ENCODE results near the gene DUSP11.

DUSP11 gene

DNA sequence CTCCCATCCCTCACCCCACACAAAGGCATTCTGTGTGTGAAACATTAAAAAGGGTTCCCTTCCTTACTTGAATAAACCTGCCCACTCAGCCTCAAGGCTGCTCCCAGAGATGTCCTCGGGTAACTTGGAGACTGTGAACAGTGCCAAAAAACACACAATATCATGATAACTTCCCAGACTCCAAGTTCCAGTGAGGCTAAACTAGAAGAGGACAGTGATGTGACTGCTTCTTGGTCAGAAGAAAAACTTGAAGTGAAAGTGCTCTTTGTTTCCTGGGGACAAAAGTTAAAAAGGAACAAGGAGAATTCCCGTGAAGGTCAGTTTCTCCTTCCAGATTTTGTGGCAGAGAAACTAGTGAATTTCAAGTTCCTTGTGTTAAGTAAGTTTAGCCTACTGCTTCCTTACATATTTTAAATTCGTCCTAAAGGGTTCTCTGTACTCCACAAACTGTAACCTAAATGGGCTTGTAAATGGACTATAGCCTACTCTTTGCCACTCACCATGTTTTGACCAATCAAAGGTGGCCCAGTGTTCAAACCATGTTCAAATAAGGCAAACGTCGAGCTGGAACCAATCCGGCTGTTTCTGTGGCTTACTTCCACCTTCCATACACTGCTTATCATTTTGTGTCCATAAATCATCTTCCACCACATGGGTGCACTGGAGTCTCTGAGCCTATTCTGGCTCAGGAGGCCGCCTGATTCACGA is 63.2 kb downstream of the DUSP11 start:
- no peak overlapping the region for H3K4me3 Mint-ChIP-seq
- H3K9me3 Mint-ChIP-seq, result peaks cover 5% of the 10 kb centered on the region
- H3K4me1 Mint-ChIP-seq (ENCODE audit: low read depth), result peaks cover 4% of the 10 kb centered on the region
- peaks cover 8% of the 10 kb centered on the region for H3K36me3 Mint-ChIP-seq (ENCODE audit: low read depth)
- H3K27ac Mint-ChIP-seq, result no peak overlapping the region
- H3K27me3 Mint-ChIP-seq, result peaks cover 12% of the 10 kb centered on the region

DNA sequence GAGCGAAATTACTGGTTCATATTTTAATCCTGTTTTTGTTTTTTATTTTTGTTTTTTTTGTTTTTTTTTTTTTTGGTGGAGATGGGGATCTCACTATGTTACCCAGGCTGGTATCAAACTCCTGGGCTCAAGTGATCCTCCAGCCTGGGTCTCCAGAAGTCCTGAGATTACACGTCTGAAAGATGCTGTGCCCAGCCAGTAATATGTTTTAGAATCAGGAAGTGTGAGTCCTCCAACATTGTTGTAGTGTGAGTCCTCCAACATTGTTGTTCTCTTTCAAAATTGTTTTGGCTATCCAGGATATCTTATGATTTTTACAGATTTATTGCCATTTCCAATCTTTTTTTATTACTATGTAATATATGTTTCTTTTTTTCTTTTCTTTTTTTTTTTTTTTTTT is 65.8 kb downstream of the DUSP11 start:
- Mint-ChIP-seq H3K4me1 (ENCODE audit: low read depth) (peaks cover 4% of the 10 kb centered on the region), H3K4me3 (no peak overlapping the region), H3K9me3 (peaks cover 5% of the 10 kb centered on the region), H3K27ac (no peak overlapping the region), H3K36me3 (ENCODE audit: low read depth) (peaks cover 8% of the 10 kb centered on the region), H3K27me3 (peaks cover 12% of the 10 kb centered on the region)

Measured in stimulated activated naive CD8-positive, alpha-beta T cell treated with anti-CD3 and anti-CD28 coated beads, Interleukin-15, Interleukin-2, amounts not matched to agents 100 ng/mL and 50 ng/mL, for 24 hours (primary cell).